ENCODE data around the gene EYS. TPM values are rescaled to one million over a fixed set of nuclear protein-coding genes. Genes with fewer than 3 reads are reported as not detected.

The EYS gene
- polyA plus RNA-seq, 1 of the 3 experiments (the other 2 are of a cell fraction): 0.05 TPM

GRCh38 chr6:64259372-64259771 lies 1447.7 kb downstream of the EYS start:
- Histone ChIP-seq H3K4me1 (ENCODE audit: control insufficient read depth in 1 of 2, insufficient read depth in 2 of 2, low read depth in 1 of 2, low read length in 1 of 2) (no peaks in the 10 kb centered on the region), H3K4me3 (ENCODE audit: low read depth in 2 of 2, low read length in 1 of 2) (no peak overlapping the region), H2AFZ (ENCODE audit: low read depth) (no peak overlapping the region), H3K27ac (ENCODE audit: low read depth in 2 of 2, low read length in 1 of 2) (no peak overlapping the region), H3K79me2 (ENCODE audit: insufficient read depth) (no peaks in the 10 kb centered on the region), H3K9me3 (no peaks in the 10 kb centered on the region), H4K20me1 (ENCODE audit: insufficient read depth) (no peaks in the 10 kb centered on the region), H3K4me2 (no peak overlapping the region), H3K27me3 (ENCODE audit: insufficient read depth) (no peaks in the 10 kb centered on the region), H3K9ac (no peak overlapping the region), H3K36me3 (replicated peaks in 1 of 2; ENCODE audit: control insufficient read depth in 1 of 2, insufficient read depth in 2 of 2, low read length in 1 of 2) (no peaks in the 10 kb centered on the region), H3K9me2 (no peaks in the 10 kb centered on the region), H3F3A (replicated peaks; ENCODE audit: insufficient read depth) (no peaks in the 10 kb centered on the region)
- WGBS (ENCODE audit: low lambda C conversion rate): 79% methylated on average over 4 of the region's 4 CpGs
- ChIA-PET POLR2A (no interaction called here), CTCF (no interaction called here)
- no peak for DNase-seq
- TF ChIP-seq TAF1 (IDR thresholded peaks at IDR 0.05; ENCODE audit: borderline replicate concordance, low read depth, low read length): no peak
- no peak for TF ChIP-seq JUND (IDR thresholded peaks at IDR 0.05)
- TF ChIP-seq REST (IDR thresholded peaks at IDR 0.05; ENCODE audit: low read depth, low read length): no peak
- TF ChIP-seq GATA2 (CRISPR knock-in tag; IDR thresholded peaks at IDR 0.05): no peak
- TF ChIP-seq MXI1 (IDR thresholded peaks at IDR 0.05; ENCODE audit: low read depth, low read length): no peak
- TF ChIP-seq RCOR1 (IDR thresholded peaks at IDR 0.05; ENCODE audit: low read length): no peak
- no peak for TF ChIP-seq USF1 (IDR thresholded peaks at IDR 0.05; ENCODE audit: borderline replicate concordance, low read depth)
- TF ChIP-seq TCF12 (IDR thresholded peaks at IDR 0.05): no peak
- no peak for TF ChIP-seq EP300 (IDR thresholded peaks at IDR 0.05; ENCODE audit: borderline replicate concordance in 1 of 2, low read depth in 1 of 2, low read length in 1 of 2)
- no peak for TF ChIP-seq RXRA (IDR thresholded peaks at IDR 0.05; ENCODE audit: borderline replicate concordance, low read depth)
- no peak for TF ChIP-seq MAX (IDR thresholded peaks at IDR 0.05; ENCODE audit: low read depth)
- TF ChIP-seq FOXJ3 (CRISPR knock-in tag; IDR thresholded peaks at IDR 0.05): no peak
- TF ChIP-seq EZH2phosphoT487 (IDR thresholded peaks at IDR 0.05; ENCODE audit: borderline replicate concordance, low read depth): no peak
- no peak for TF ChIP-seq USF2 (IDR thresholded peaks at IDR 0.05; ENCODE audit: borderline replicate concordance, low read depth, low read length)
- TF ChIP-seq NRF1 (IDR thresholded peaks at IDR 0.05; ENCODE audit: low read depth, low read length): no peak
- no peak for TF ChIP-seq FOSL2 (IDR thresholded peaks at IDR 0.05; ENCODE audit: borderline replicate concordance, low read depth)
- TF ChIP-seq ELF1 (IDR thresholded peaks at IDR 0.05): no peak
- TF ChIP-seq YY1 (IDR thresholded peaks at IDR 0.05; ENCODE audit: low read depth): no peak
- TF ChIP-seq GABPA (IDR thresholded peaks at IDR 0.05; ENCODE audit: low read depth): no peak
- no peak for TF ChIP-seq IRF3 (IDR thresholded peaks at IDR 0.05; ENCODE audit: low read depth, low read length)

Data from SK-N-SH (cell line).